ENCODE results near the gene PWP1.

DNA sequence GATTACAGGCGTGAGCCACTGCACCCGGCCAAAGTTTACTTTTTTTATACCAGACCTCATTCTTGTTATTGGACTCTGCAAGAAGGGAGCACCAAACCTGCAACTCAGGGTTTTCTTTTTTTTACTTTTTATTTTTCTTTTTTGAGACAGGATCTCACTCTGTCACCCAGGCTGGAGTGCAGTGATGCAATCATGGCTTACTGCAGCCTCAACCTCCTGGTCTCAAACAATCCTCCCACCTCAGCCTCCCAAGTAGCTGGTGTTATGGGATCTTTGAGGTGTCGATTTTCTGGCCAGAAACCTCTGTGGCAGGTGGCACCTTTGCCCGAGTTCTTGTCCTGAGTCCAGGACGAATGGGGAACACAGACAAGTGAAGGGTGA lies 4.2 kb upstream of the PWP1 start:
- TF ChIP-seq, protein P1, sequence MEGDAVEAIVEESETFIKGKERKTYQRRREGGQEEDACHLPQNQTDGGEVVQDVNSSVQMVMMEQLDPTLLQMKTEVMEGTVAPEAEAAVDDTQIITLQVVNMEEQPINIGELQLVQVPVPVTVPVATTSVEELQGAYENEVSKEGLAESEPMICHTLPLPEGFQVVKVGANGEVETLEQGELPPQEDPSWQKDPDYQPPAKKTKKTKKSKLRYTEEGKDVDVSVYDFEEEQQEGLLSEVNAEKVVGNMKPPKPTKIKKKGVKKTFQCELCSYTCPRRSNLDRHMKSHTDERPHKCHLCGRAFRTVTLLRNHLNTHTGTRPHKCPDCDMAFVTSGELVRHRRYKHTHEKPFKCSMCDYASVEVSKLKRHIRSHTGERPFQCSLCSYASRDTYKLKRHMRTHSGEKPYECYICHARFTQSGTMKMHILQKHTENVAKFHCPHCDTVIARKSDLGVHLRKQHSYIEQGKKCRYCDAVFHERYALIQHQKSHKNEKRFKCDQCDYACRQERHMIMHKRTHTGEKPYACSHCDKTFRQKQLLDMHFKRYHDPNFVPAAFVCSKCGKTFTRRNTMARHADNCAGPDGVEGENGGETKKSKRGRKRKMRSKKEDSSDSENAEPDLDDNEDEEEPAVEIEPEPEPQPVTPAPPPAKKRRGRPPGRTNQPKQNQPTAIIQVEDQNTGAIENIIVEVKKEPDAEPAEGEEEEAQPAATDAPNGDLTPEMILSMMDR (IDR thresholded peaks at IDR 0.05; ENCODE audit: borderline replicate concordance, extremely low read depth, low read length, poor library complexity, severe bottlenecking): no peak
- no peak for TF ChIP-seq EZH2 (IDR thresholded peaks at IDR 0.05; ENCODE audit: borderline replicate concordance, low read depth, low read length, severe bottlenecking)
